Spleen (tissue), 11 donors: ENCODE measurements around the gene TET2. TPM values are rescaled to one million over a fixed set of nuclear protein-coding genes. Genes with fewer than 3 reads are reported as not detected.
A peak's percentile ranks its signal among the peaks of the same experiment; 100 is the strongest.

Experiments
- DNase-seq: peaks from one replicate; pipeline ENCODE4 v3.0.0-alpha.2; 2020
- H3K27ac ChIP-seq, 8 donors: fragments of 200-600 bp; sonication (generic) in 7 of 8; 1 replicate in 4 of 8; 2 replicates in 4 of 8; pipeline versions ENCODE4 v1.5.0 to v1.8.0; 2016 to 2021; ENCODE audit warnings: inconsistent platforms in 4 of 8, mild to moderate bottlenecking in 4 of 8, moderate library complexity in 1 of 8
- H3K27me3 ChIP-seq, 7 donors: fragments of 200-600 bp; sonication (generic) in 6 of 7; replicated peaks in 1 of 7; 1 replicate in 4 of 7; 2 replicates in 3 of 7; pipeline versions ENCODE4 v1.5.0 to v1.8.0; 2016 to 2021; ENCODE audit warnings: inconsistent platforms in 3 of 7, mild to moderate bottlenecking in 1 of 7
- H3K36me3 ChIP-seq, 6 donors: fragments of 200-600 bp; sonication (generic) in 5 of 6; 1 replicate in 4 of 6; 2 replicates in 2 of 6; pipeline versions ENCODE4 v1.5.0 to v1.8.0; 2016 to 2021; ENCODE audit warnings: inconsistent platforms in 2 of 6
- H3K4me1 ChIP-seq, 6 donors: fragments of 200-600 bp; sonication (generic) in 5 of 6; 1 replicate in 3 of 6; 2 replicates in 3 of 6; pipeline versions ENCODE4 v1.5.0 to v1.8.0; 2016 to 2021; ENCODE audit warnings: inconsistent platforms in 3 of 6
- H3K4me3 ChIP-seq, 8 donors: fragments of 200-600 bp; sonication (generic) in 7 of 8; 1 replicate in 4 of 8; 2 replicates in 4 of 8; pipeline versions ENCODE4 v1.5.0 to v1.8.0; 2016 to 2021; ENCODE audit warnings: inconsistent platforms in 4 of 8, mild to moderate bottlenecking in 4 of 8, moderate library complexity in 2 of 8
- H3K9me3 ChIP-seq, 8 donors: fragments of 200-600 bp; sonication (generic) in 7 of 8; 1 replicate in 4 of 8; 2 replicates in 4 of 8; pipeline versions ENCODE4 v1.5.0 to v1.8.0; 2016 to 2021; ENCODE audit warnings: inconsistent platforms in 4 of 8
- CTCF ChIP-seq, 11 experiments: fragments of 200-600 bp in 7 of 11; fragments of 450-650 bp in 4 of 11; sonication (generic) in 4 of 11; IDR thresholded peaks in 8 of 11; conservative IDR thresholded peaks in 3 of 11; 1 replicate in 7 of 11; 2 replicates in 4 of 11; pipeline versions ENCODE4 v1.4.0 to v1.8.0; 2016 to 2021; ENCODE audit warnings: antibody characterized with exemption in 11 of 11, inconsistent platforms in 4 of 11, mild to moderate bottlenecking in 1 of 11
- POLR2A ChIP-seq, 3 donors: fragments of 450-650 bp; IDR thresholded peaks; one replicate each; pipeline ENCODE4 v1.5.1; 2017; ENCODE audit warnings: antibody characterized with exemption in 3 of 3, mild to moderate bottlenecking in 1 of 3
- POLR2AphosphoS5 ChIP-seq, 3 donors: sonication (generic); formaldehyde crosslinking; IDR thresholded peaks; one replicate each; pipeline ENCODE4 v1.5.1; 2017; ENCODE audit warnings: antibody characterized with exemption in 3 of 3
- WGBS, 5 donors: extraction: QIAGEN DNeasy Blood & Tissue Kit in 3 of 5; methylation state at CpG; one replicate each; pipeline versions ENCODE4 v1.1.5 to v1.1.7; 2013 to 2018; 5-methylcytosine and 5-hydroxymethylcytosine counted together
- intact Hi-C: fragments of 100-400 bp; cut with DNase I; formaldehyde crosslinking; loops from one replicate; pipeline ENCODE4 v1.15.0; 2023; ENCODE audit warnings: low total_unique reads
- polyA plus RNA-seq, 3 donors: library from polyadenylated mRNA; stranded (reverse); fragments of 200-250 nt; gene quantifications; one replicate each; pipeline ENCODE4 v1.2.1, GENCODE V29; 2013
- total RNA-seq, 7 donors: library from RNA; depleted of rRNA in 3 of 7; stranded (reverse); fragments of >200 nt in 3 of 7; fragmentation: NEBNext Ultra II Directional in 4 of 7; extraction: Animal tissue kit (Norgen Biotek cat#: 25700) in 4 of 7; gene quantifications; one replicate each; pipeline versions ENCODE4 v1.1.0 to v1.2.1, GENCODE V29; 2016 to 2021
- donor health status: healthy with polysubstance abuse.
- donor health status: DM: no; HTN: no; CAD: no; lungs with moderate emphysema.
- donor health status: DM: no; HTN: no; CAD: no.
- donor health status: Bipolar disorder and iron deficiency.
- donor health status: healthy.
- donor health status: DM: no; HTN: no; CAD: no.
- donor health status: DM: yes; HTN: yes; CAD: no.

Gene TET2
- total and polyA plus RNA-seq, 10 donors: 2.5 to 70.4 (median 45.0) TPM

DNA sequence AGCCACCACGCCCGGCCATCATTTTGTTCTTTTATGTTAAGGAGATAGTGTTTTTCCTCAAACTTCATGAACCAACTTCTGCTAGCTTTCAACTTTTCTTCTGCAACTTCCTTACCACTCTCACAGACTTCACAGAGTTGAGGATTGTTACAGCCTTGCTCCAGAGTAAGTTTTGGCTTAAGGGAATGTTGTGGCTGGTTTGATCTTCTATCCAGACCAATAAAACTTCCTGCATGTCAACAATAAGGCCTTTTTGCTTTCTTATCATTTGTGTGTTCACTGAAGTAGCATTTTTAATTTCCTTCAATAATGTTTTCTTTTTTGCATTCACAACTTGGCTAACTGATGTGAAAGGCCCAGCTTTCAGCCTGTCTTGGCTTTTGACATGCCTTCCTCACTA lies 12.7 kb upstream of the TET2 start:
- Histone ChIP-seq H3K27me3 (no peaks in the 10 kb centered on the region), H3K9me3 (no peaks in the 10 kb centered on the region), H3K4me3 (no peak overlapping the region), H3K36me3 (no peaks in the 10 kb centered on the region), H3K27ac (no peak overlapping the region), H3K4me1 (peaks cover 0 to 28% (median 0%) of the 10 kb centered on the region in 6 donors)
- 83 to 94% (median 89%) methylated on average over 2 of the region's 2 CpGs for WGBS, 5 donors
- intact Hi-C loops: no loop called here
- no peak for TF ChIP-seq POLR2A (IDR thresholded peaks at IDR 0.05)
- TF ChIP-seq POLR2AphosphoS5 (IDR thresholded peaks at IDR 0.05): no peak
- TF ChIP-seq CTCF (IDR thresholded peaks at IDR 0.05 in 8 of 11, conservative IDR thresholded peaks at IDR 0.05 in 3 of 11): no peak
- DNase-seq: no peak

DNA sequence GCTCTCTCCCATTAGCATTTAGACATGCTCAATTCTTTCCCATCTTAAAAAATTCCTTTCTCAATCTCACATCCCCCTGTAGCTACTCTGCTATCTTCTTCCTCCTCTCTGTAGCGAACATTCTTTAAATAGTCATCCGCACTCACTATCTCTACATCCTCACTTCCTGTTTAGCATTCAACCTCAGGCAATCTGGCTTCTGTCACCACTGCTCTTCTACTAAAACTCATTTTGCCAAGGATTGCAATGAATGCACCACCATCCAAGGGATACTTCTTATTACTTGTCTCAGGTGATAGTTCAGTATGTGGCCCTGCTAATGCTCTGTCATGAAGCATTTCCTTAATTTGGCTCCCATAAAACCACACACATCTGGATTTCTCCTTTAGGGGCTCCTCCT lies 10.9 kb upstream of the TET2 start:
- TF ChIP-seq CTCF (IDR thresholded peaks at IDR 0.05 in 8 of 11, conservative IDR thresholded peaks at IDR 0.05 in 3 of 11) (no peak), POLR2AphosphoS5 (IDR thresholded peaks at IDR 0.05) (no peak), POLR2A (IDR thresholded peaks at IDR 0.05) (no peak)
- H3K27me3 ChIP-seq: no peaks in the 10 kb centered on the region
- 14 to 32% (median 23%) methylated on average over 2 of the region's 2 CpGs for WGBS, 5 donors
- no peaks in the 10 kb centered on the region for H3K36me3 ChIP-seq
- H3K9me3 ChIP-seq: no peaks in the 10 kb centered on the region
- H3K27ac ChIP-seq: peak overlapping the region in 1 of 8 donors; percentile 17
- intact Hi-C loops: loop anchor here (5.0 kb wide), 1 partner anchor 337 kb away; the partner anchor contains the start of gene PPA2
- H3K4me1 ChIP-seq: peaks cover 0 to 22% (median 0%) of the 10 kb centered on the region in 6 donors
- no peak overlapping the region for H3K4me3 ChIP-seq
- no peak for DNase-seq

DNA sequence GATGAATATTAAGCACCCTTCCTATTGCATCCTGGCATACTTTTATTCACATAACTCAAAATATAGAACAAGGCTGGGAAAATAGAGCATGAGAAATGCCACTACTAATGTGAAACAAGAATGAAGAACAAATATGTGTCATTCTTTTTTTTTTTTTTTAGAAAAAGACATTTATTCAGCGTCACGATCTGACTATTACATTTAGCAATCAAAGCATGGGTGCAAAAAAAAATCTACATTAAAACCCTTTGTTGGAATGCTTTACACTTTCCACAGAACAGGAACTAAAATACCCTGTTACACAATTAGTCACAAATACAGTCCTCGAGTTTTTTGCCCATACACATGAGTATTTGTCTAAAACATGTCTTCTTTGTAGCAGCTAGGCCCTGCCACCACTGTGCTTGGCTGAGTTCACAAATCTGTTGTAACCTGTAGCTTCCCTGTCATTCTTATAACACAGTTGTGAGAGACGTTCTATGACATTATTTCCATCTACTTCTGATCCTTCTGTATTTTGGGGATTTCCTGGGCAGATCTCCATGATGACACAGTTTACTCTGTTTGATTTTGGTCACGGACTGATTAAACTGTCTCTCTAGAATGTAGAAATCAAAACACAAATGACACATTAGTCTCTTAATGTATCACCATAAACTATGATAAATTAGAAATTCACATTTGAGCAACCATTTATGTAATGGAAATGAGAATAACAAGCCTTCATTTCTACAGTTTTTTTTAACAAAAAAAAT lies 9.4 kb upstream of the TET2 start:
- Histone ChIP-seq H3K27ac (peak overlapping the region in 1 of 8 donors; percentile 17), H3K36me3 (no peaks in the 10 kb centered on the region), H3K9me3 (no peaks in the 10 kb centered on the region), H3K4me1 (peaks cover 0 to 18% (median 2%) of the 10 kb centered on the region in 6 donors), H3K27me3 (no peaks in the 10 kb centered on the region), H3K4me3 (no peak overlapping the region)
- intact Hi-C loops: loop anchor here (5.0 kb wide), 1 partner anchor 335 kb away; the partner anchor contains the start of gene PPA2
- WGBS, 5 donors: 29 to 68% (median 43%) methylated on average over 5 of the region's 5 CpGs
- no peak for TF ChIP-seq POLR2AphosphoS5 (IDR thresholded peaks at IDR 0.05)
- TF ChIP-seq CTCF (IDR thresholded peaks at IDR 0.05 in 8 of 11, conservative IDR thresholded peaks at IDR 0.05 in 3 of 11): no peak
- TF ChIP-seq POLR2A (IDR thresholded peaks at IDR 0.05): no peak
- no peak for DNase-seq

GRCh38 chr4:105139646-105140045 lies 7.0 kb upstream of the TET2 start:
- Histone ChIP-seq H3K27me3 (no peaks in the 10 kb centered on the region), H3K27ac (no peak overlapping the region), H3K36me3 (no peaks in the 10 kb centered on the region), H3K4me1 (peaks cover 0 to 19% (median 3%) of the 10 kb centered on the region in 6 donors), H3K9me3 (no peaks in the 10 kb centered on the region), H3K4me3 (no peak overlapping the region)
- no peak for TF ChIP-seq CTCF (IDR thresholded peaks at IDR 0.05 in 8 of 11, conservative IDR thresholded peaks at IDR 0.05 in 3 of 11)
- TF ChIP-seq POLR2AphosphoS5 (IDR thresholded peaks at IDR 0.05): no peak
- no peak for TF ChIP-seq POLR2A (IDR thresholded peaks at IDR 0.05)
- intact Hi-C loops: loop anchor here (5.0 to 10.0 kb wide), 2 partner anchors 333 to 565 kb away; partner anchors contain the start of genes GSTCD, INTS12 and PPA2
- no peak for DNase-seq
- WGBS, 5 donors: 87 to 100% (median 89%) methylated on average over 1 of the region's 1 CpG
